HepG2 (cell line): Measurements from ENCODE around the gene GPX2. TPM values are rescaled to one million over a fixed set of nuclear protein-coding genes. Genes with fewer than 3 reads are reported as not detected.

Experiments used
- AHDC1 ChIP-seq: sonication (generic); formaldehyde crosslinking; IDR thresholded peaks from 2 replicates; pipeline ENCODE4 v1.5.1; 2020; ENCODE audit warnings: mild to moderate bottlenecking, missing genetic modification reagents, borderline replicate concordance
- CBX1 ChIP-seq: IDR thresholded peaks from one replicate; pipeline ENCODE4 v1.6.1; 2016; ENCODE audit warnings: antibody characterized with exemption, low read depth
- CCAR2 ChIP-seq: fragments of 200-400 bp; formaldehyde crosslinking; optimal IDR thresholded peaks from 2 replicates; pipeline ENCODE3; 2018; ENCODE audit warnings: low read depth, mild to moderate bottlenecking, low read length, moderate library complexity
- FLYWCH1 ChIP-seq: sonication (generic); formaldehyde crosslinking; IDR thresholded peaks from 2 replicates; pipeline ENCODE4 v1.8.1; 2023; ENCODE audit warnings: mild to moderate bottlenecking, missing genetic modification reagents
- FOXA3 ChIP-seq: IDR thresholded peaks from 2 replicates; pipeline ENCODE4 v1.6.1; 2016; ENCODE audit warnings: missing genetic modification reagents, missing compliant biosample characterization
- HDAC2 ChIP-seq: sonication (generic); formaldehyde crosslinking; IDR thresholded peaks from 2 replicates; pipeline ENCODE4 v1.4.0; 2020; ENCODE audit warnings: missing genetic modification reagents
- MED8 ChIP-seq: sonication (generic); formaldehyde crosslinking; IDR thresholded peaks from 2 replicates; pipeline ENCODE4 v1.8.1; 2023; ENCODE audit warnings: mild to moderate bottlenecking, missing genetic modification reagents; ENCODE audit not compliant: insufficient replicate concordance
- MXD4 ChIP-seq: IDR thresholded peaks from 2 replicates; pipeline ENCODE4 v1.6.1; 2016; ENCODE audit warnings: mild to moderate bottlenecking, missing biosample characterization, missing genetic modification reagents
- PAF1 ChIP-seq: IDR thresholded peaks from 2 replicates; pipeline ENCODE4 v1.6.1; 2016; ENCODE audit warnings: missing genetic modification reagents, missing compliant biosample characterization
- PCBP2 ChIP-seq: fragments of 200-400 bp; formaldehyde crosslinking; optimal IDR thresholded peaks from 2 replicates; pipeline ENCODE3; 2018; ENCODE audit warnings: low read length, low read depth; ENCODE audit not compliant: poor library complexity, severe bottlenecking
- POGK ChIP-seq: sonication (generic); formaldehyde crosslinking; conservative IDR thresholded peaks from 2 replicates; pipeline ENCODE4 v1.8.0; 2022; ENCODE audit warnings: mild to moderate bottlenecking, moderate library complexity, missing genetic modification reagents
- RAD51 ChIP-seq: fragments of 450-650 bp; IDR thresholded peaks from 2 replicates; pipeline ENCODE4 v1.6.1; 2016; ENCODE audit warnings: borderline replicate concordance
- SP2 ChIP-seq: sonication (generic); formaldehyde crosslinking; IDR thresholded peaks from 2 replicates; pipeline ENCODE4 v1.5.1; 2020; ENCODE audit warnings: mild to moderate bottlenecking, missing genetic modification reagents
- SP4 ChIP-seq: sonication (generic); formaldehyde crosslinking; IDR thresholded peaks from 2 replicates; pipeline ENCODE4 v1.8.1; 2023; ENCODE audit warnings: mild to moderate bottlenecking, missing genetic modification reagents
- ZKSCAN8 ChIP-seq: IDR thresholded peaks from 2 replicates; pipeline ENCODE4 v1.6.1; 2016; ENCODE audit warnings: borderline replicate concordance, missing genetic modification reagents, missing compliant biosample characterization
- ZMYM4 ChIP-seq: sonication (generic); formaldehyde crosslinking; IDR thresholded peaks from 2 replicates; pipeline ENCODE4 v1.8.1; 2023; ENCODE audit warnings: mild to moderate bottlenecking, missing genetic modification reagents
- ZNF441 ChIP-seq: sonication (generic); formaldehyde crosslinking; IDR thresholded peaks from 2 replicates; pipeline ENCODE4 v1.7.0; 2021; ENCODE audit warnings: missing genetic modification reagents, borderline replicate concordance
- ZNF597 ChIP-seq: sonication (generic); formaldehyde crosslinking; IDR thresholded peaks from 2 replicates; pipeline ENCODE4 v1.5.0; 2020; ENCODE audit warnings: missing genetic modification reagents
- ZNF674 ChIP-seq: sonication (generic); formaldehyde crosslinking; IDR thresholded peaks from 2 replicates; pipeline ENCODE4 v1.5.0; 2020; ENCODE audit warnings: low read depth, mild to moderate bottlenecking, missing genetic modification reagents
- ZNF704 ChIP-seq: sonication (generic); formaldehyde crosslinking; IDR thresholded peaks from 2 replicates; pipeline ENCODE4 v1.8.1; 2023; ENCODE audit warnings: mild to moderate bottlenecking, inconsistent platforms, moderate library complexity, missing genetic modification reagents, borderline replicate concordance
- polyA plus RNA-seq, 8 experiments: library from polyadenylated mRNA; depleted of rRNA in 3 of 8; stranded (reverse) in 7 of 8; unstranded in 1 of 8; fragments of >200 nt; fragmentation: Illumina TruSeq in 4 of 8; extraction: Trizol in 4 of 8; gene quantifications; 2 replicates each; pipeline versions ENCODE4 v1.2.1 to v1.2.3, GENCODE V29; 2011 to 2016; ENCODE audit warnings: low read depth in 4 of 8, missing spikeins in 1 of 8, mixed read lengths in 1 of 8; ENCODE audit not compliant: insufficient read depth in 1 of 8
- total RNA-seq, 5 experiments: library from RNA; depleted of rRNA; stranded (reverse); fragments of >200 nt; fragmentation: Illumina TruSeq; extraction: Trizol; gene quantifications; 2 replicates each; pipeline ENCODE4 v1.2.3, GENCODE V29; 2016; ENCODE audit warnings: low read depth in 1 of 5

The GPX2 gene
- total and polyA plus RNA-seq, 2 of the 13 experiments (the other 11 are each of a cell fraction or from before 2014, with no cell fraction given) = 526 to 674 TPM

- peak; percentile 74 for TF ChIP-seq MED8
- TF ChIP-seq AHDC1 (CRISPR knock-in tag) = no peak
- TF ChIP-seq PCBP2 = no peak
- TF ChIP-seq CBX1 = no peak
- TF ChIP-seq ZMYM4 (CRISPR knock-in tag) = peak; percentile 85
- no peak for TF ChIP-seq ZNF441 (CRISPR knock-in tag)
- TF ChIP-seq HDAC2 (CRISPR knock-in tag) = peak; percentile 43; the same call in 1 of the 2 replicates
- peak; percentile 71 for TF ChIP-seq POGK (CRISPR knock-in tag)
- TF ChIP-seq RAD51 = no peak
- no peak for TF ChIP-seq CCAR2
- peak; percentile 89 for TF ChIP-seq MXD4 (CRISPR knock-in tag)
- TF ChIP-seq FOXA3 (CRISPR knock-in tag) = peak; percentile 13; the same call in 1 of the 2 replicates
- TF ChIP-seq ZKSCAN8 (CRISPR knock-in tag) = peak; percentile 64
- no peak; the same call in 1 of the 2 replicates for TF ChIP-seq FLYWCH1 (CRISPR knock-in tag)
- peak; percentile 46 for TF ChIP-seq SP2
- TF ChIP-seq PAF1 (CRISPR knock-in tag) = no peak
- peak; percentile 66 for TF ChIP-seq SP4
- peak; percentile 81; the same call in 1 of the 2 replicates for TF ChIP-seq ZNF704 (CRISPR knock-in tag)
- TF ChIP-seq ZNF674 (CRISPR knock-in tag) = no peak; the same call in 1 of the 2 replicates
- TF ChIP-seq ZNF597 (CRISPR knock-in tag) = no peak
Observed at GRCh38 chr14:64986648-64987437, 44.3 kb upstream of the GPX2 start, which contains the start of gene FNTB (continued).
